Neural progenitor cell (in vitro differentiated cells): ENCODE data around the gene ST3GAL6. TPM values are rescaled to one million over a fixed set of nuclear protein-coding genes. Genes with fewer than 3 reads are reported as not detected.
A peak's percentile ranks its signal among the peaks of the same experiment; 100 is the strongest.

Experiments
- DNase-seq: peaks from one replicate; pipeline ENCODE4 v3.0.0-alpha.2; 2016; ENCODE audit warnings: low spot score
- H2AFZ ChIP-seq: fragments of 200-600 bp; sonication (generic); replicated peaks from 2 replicates; pipeline ENCODE4 v1.6.1; 2016; ENCODE audit warnings: antibody characterized with exemption
- H3F3A ChIP-seq: fragments of 200-600 bp; sonication (generic); 2 replicates; pipeline ENCODE4 v1.6.1; 2016; ENCODE audit warnings: antibody characterized with exemption, low read depth
- H3K27ac ChIP-seq: fragments of 200-600 bp; sonication (generic); 2 replicates; pipeline ENCODE4 v1.5.1; 2016; ENCODE audit warnings: mild to moderate bottlenecking
- H3K27me3 ChIP-seq: fragments of 200-600 bp; sonication (generic); 2 replicates; pipeline ENCODE4 v1.6.1; 2016; ENCODE audit warnings: mild to moderate bottlenecking, moderate library complexity
- H3K36me3 ChIP-seq: fragments of 200-600 bp; sonication (generic); 2 replicates; pipeline ENCODE4 v1.5.1; 2016
- H3K4me1 ChIP-seq: fragments of 200-600 bp; sonication (generic); 2 replicates; pipeline ENCODE4 v1.6.1; 2016; ENCODE audit warnings: mixed run types
- H3K4me2 ChIP-seq: fragments of 200-600 bp; sonication (generic); 2 replicates; pipeline ENCODE4 v1.6.1; 2016
- H3K4me3 ChIP-seq: fragments of 200-600 bp; sonication (generic); 2 replicates; pipeline ENCODE4 v1.5.1; 2016
- H3K79me2 ChIP-seq: fragments of 200-600 bp; sonication (generic); 2 replicates; pipeline ENCODE4 v1.6.1; 2016; ENCODE audit warnings: low read depth
- H3K9ac ChIP-seq: fragments of 200-600 bp; sonication (generic); 2 replicates; pipeline ENCODE4 v1.6.1; 2016
- H3K9me3 ChIP-seq: fragments of 200-600 bp; sonication (generic); 2 replicates; pipeline ENCODE4 v1.5.1; 2016; ENCODE audit warnings: low read depth
- H4K20me1 ChIP-seq: fragments of 200-600 bp; sonication (generic); 2 replicates; pipeline ENCODE4 v1.6.1; 2016; ENCODE audit warnings: low read depth
- H3K27ac Mint-ChIP-seq: 3 replicates; pipeline ENCODE4 v1.8.0; 2021; ENCODE audit warnings: mixed read lengths
- H3K27me3 Mint-ChIP-seq: 2 replicates; pipeline ENCODE4 v1.8.0; 2022; ENCODE audit warnings: low read depth, mild to moderate bottlenecking, inconsistent platforms, moderate library complexity, mixed read lengths; ENCODE audit not compliant: insufficient read depth
- H3K36me3 Mint-ChIP-seq: 3 replicates; pipeline ENCODE4 v1.8.0; 2021; ENCODE audit warnings: mixed read lengths
- H3K4me1 Mint-ChIP-seq: 3 replicates; pipeline ENCODE4 v1.8.0; 2021; ENCODE audit warnings: mixed read lengths
- H3K4me3 Mint-ChIP-seq: 3 replicates; pipeline ENCODE4 v1.8.0; 2021; ENCODE audit warnings: mild to moderate bottlenecking, moderate library complexity, mixed read lengths
- H3K9me3 Mint-ChIP-seq: 3 replicates; pipeline ENCODE4 v1.8.0; 2020; ENCODE audit warnings: mixed read lengths
- EZH2 ChIP-seq: fragments of 200-600 bp; sonication (generic); IDR thresholded peaks from 2 replicates; pipeline ENCODE4 v1.6.1; 2017; ENCODE audit warnings: antibody characterized with exemption, mild to moderate bottlenecking, moderate library complexity
- EZH2phosphoT487 ChIP-seq: fragments of 200-600 bp; sonication (generic); IDR thresholded peaks from 2 replicates; pipeline ENCODE4 v1.6.1; 2017; ENCODE audit warnings: antibody characterized with exemption
- total RNA-seq: library from RNA; depleted of rRNA; stranded (reverse); fragments of >200 nt; gene quantifications from 2 replicates; pipeline ENCODE4 v1.2.3, GENCODE V29; 2015; ENCODE audit warnings: low replicate concordance
- TF ChIP-seq, protein P1 (sequence below): fragments of 200-600 bp; sonication (generic); IDR thresholded peaks from 2 replicates; pipeline ENCODE4 v1.5.1; 2017; ENCODE audit warnings: antibody characterized with exemption, mild to moderate bottlenecking

ST3GAL6 gene
- total RNA-seq, 1 donor from 2014 or later: 18.6 TPM

DNA sequence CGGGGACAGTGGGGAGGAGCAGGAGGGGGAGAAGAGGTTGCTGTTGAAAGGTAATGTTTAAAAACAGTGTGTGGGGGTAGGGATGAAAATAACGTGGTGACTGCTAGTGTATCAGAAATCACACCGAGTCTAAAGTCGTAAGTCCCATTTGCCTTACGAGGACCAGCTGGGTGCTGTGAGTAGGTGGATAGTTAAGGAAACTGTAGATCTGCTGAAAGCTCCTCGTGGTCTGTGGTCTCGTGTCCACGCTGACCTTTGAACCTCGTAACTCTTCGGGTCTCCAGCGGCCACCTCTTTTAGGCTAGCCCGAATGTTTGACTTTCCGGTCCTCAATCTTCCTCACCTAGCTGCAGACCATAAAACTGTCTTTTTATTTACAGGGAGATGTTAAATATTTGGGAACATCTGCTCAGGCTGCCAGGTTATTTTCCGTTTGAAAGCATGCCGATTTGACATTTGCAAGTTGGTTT is 29.3 kb upstream of the ST3GAL6 start:
- Histone ChIP-seq H3K79me2 (peaks cover 12% of the 10 kb centered on the region), H3K4me2 (peak overlapping the region; percentile 94), H3K36me3 (no peaks in the 10 kb centered on the region), H3K4me1 (peaks cover 11% of the 10 kb centered on the region), H3K27ac (no peak overlapping the region), H3F3A (peaks cover 13% of the 10 kb centered on the region), H4K20me1 (no peaks in the 10 kb centered on the region), H3K9me3 (no peaks in the 10 kb centered on the region), H2AFZ (peak overlapping the region; percentile 88), H3K9ac (no peak overlapping the region), H3K4me3 (peak overlapping the region; percentile 69), H3K27me3 (peaks cover 23% of the 10 kb centered on the region)
- Mint-ChIP-seq H3K4me1 (peaks cover 15% of the 10 kb centered on the region), H3K27me3 (peaks cover 14% of the 10 kb centered on the region), H3K36me3 (peaks cover 6% of the 10 kb centered on the region), H3K4me3 (peak overlapping the region; percentile 90), H3K27ac (no peak overlapping the region), H3K9me3 (no peaks in the 10 kb centered on the region)
- no peak for TF ChIP-seq EZH2phosphoT487
- no peak for TF ChIP-seq EZH2
- TF ChIP-seq, protein P1, sequence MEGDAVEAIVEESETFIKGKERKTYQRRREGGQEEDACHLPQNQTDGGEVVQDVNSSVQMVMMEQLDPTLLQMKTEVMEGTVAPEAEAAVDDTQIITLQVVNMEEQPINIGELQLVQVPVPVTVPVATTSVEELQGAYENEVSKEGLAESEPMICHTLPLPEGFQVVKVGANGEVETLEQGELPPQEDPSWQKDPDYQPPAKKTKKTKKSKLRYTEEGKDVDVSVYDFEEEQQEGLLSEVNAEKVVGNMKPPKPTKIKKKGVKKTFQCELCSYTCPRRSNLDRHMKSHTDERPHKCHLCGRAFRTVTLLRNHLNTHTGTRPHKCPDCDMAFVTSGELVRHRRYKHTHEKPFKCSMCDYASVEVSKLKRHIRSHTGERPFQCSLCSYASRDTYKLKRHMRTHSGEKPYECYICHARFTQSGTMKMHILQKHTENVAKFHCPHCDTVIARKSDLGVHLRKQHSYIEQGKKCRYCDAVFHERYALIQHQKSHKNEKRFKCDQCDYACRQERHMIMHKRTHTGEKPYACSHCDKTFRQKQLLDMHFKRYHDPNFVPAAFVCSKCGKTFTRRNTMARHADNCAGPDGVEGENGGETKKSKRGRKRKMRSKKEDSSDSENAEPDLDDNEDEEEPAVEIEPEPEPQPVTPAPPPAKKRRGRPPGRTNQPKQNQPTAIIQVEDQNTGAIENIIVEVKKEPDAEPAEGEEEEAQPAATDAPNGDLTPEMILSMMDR: no peak
- peak; percentile 27 for DNase-seq

DNA sequence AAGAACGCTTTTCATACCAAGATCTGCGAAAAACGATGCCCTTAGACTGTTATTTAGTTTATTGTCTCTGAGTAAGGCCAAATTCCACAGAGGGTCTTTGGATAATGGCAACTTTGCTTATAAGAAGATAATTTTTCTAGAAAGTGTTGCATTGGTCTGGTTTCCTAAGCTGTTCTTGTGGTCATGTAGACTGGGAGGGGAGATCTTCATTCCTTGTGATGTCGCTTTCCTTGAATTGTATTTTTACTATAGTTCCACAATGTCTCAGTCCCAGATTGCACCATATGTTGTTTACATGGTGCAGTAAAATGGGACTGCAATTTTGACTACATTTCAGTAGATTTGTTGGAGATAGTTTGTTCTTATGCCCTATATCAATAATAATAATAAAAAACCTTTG is 28.8 kb upstream of the ST3GAL6 start:
- H3K27ac Mint-ChIP-seq: no peak overlapping the region
- no peak overlapping the region for H3K27ac ChIP-seq

DNA sequence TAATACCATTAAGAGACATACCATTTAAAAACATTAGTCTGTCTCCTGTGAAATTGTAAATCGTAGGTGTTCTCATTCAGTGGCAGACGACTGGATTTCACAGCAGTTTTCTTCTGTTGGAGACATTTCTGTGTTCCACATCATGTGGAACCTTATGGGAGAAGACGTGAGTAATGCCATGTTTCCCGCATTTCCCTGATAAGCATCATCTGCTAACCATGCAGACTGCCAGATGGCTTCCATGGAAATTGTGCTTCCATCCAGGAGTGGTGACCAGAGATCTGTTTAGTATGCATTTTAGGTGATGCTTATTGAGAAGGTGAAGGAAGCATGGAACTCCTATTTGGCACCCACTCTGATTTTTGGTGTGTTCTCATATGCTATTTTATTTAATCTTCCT is 28.4 kb upstream of the ST3GAL6 start:
- H2AFZ ChIP-seq: no peak overlapping the region
- H3K79me2 ChIP-seq: peaks cover 12% of the 10 kb centered on the region
- TF ChIP-seq, protein P1: no peak
- TF ChIP-seq EZH2phosphoT487: no peak
- no peak for TF ChIP-seq EZH2

More for the DNA sequence above, 28.8 kb upstream of the ST3GAL6 start:
- Histone ChIP-seq H3K9me3 (no peaks in the 10 kb centered on the region), H4K20me1 (no peaks in the 10 kb centered on the region), H3K79me2 (peaks cover 12% of the 10 kb centered on the region), H3K9ac (no peak overlapping the region), H3K4me2 (peak overlapping the region; percentile 94), H3K27me3 (peaks cover 23% of the 10 kb centered on the region), H2AFZ (peak overlapping the region; percentile 88), H3K4me3 (peak overlapping the region; percentile 69), H3F3A (peaks cover 13% of the 10 kb centered on the region), H3K4me1 (peaks cover 11% of the 10 kb centered on the region), H3K36me3 (no peaks in the 10 kb centered on the region)
- H3K9me3 Mint-ChIP-seq: no peaks in the 10 kb centered on the region
- H3K36me3 Mint-ChIP-seq: peaks cover 6% of the 10 kb centered on the region
- TF ChIP-seq EZH2 (no peak), EZH2phosphoT487 (no peak)
- TF ChIP-seq, protein P1: no peak
- DNase-seq: no peak
- H3K27me3 Mint-ChIP-seq: peaks cover 14% of the 10 kb centered on the region
- peak overlapping the region; percentile 90 for H3K4me3 Mint-ChIP-seq
- H3K4me1 Mint-ChIP-seq: peaks cover 15% of the 10 kb centered on the region

More for the DNA sequence above, 28.4 kb upstream of the ST3GAL6 start:
- Mint-ChIP-seq H3K4me1 (peaks cover 15% of the 10 kb centered on the region), H3K4me3 (no peak overlapping the region), H3K36me3 (peaks cover 6% of the 10 kb centered on the region), H3K9me3 (no peaks in the 10 kb centered on the region), H3K27me3 (peaks cover 14% of the 10 kb centered on the region), H3K27ac (no peak overlapping the region)
- Histone ChIP-seq H3K9me3 (no peaks in the 10 kb centered on the region), H3F3A (peaks cover 13% of the 10 kb centered on the region), H3K27ac (no peak overlapping the region), H3K4me1 (peaks cover 11% of the 10 kb centered on the region), H3K36me3 (no peaks in the 10 kb centered on the region), H3K27me3 (peaks cover 23% of the 10 kb centered on the region), H3K4me3 (peak overlapping the region; percentile 69), H3K9ac (no peak overlapping the region), H3K4me2 (no peak overlapping the region), H4K20me1 (no peaks in the 10 kb centered on the region)
- no peak for DNase-seq
